IMR-90 (cell line): ENCODE measurements around the gene ARHGAP10. TPM values are rescaled to one million over a fixed set of nuclear protein-coding genes. Genes with fewer than 3 reads are reported as not detected.

Source experiments
- ATAC-seq: fragments of 200-7000 bp; cut with Tn5 transposase; 2 replicates; pipeline ENCODE4 v1.9.1; 2020; ENCODE audit warnings: low read depth, mild to moderate bottlenecking, moderate library complexity
- BruUV-seq: library from RNA; stranded (reverse); fragments of 400-500 nt; replicated peaks from 2 replicates; lab custom pipeline; 2021; lab: Mats Ljungman, UMichigan
- CTCF ChIA-PET: fragments of 300-600 bp; formaldehyde crosslinking; extraction: SDS; loops from one replicate; lab custom pipeline; 2021; ENCODE audit warnings: antibody characterized with exemption; lab: Yijun Ruan, JAX
- POLR2A ChIA-PET: fragments of 300-600 bp; sonication (Branson Sonifier 250); formaldehyde crosslinking; loops from one replicate; lab custom pipeline; 2022; ENCODE audit warnings: antibody characterized with exemption; ENCODE audit not compliant: unreplicated experiment; lab: Charles Lee
- DNase-seq: peaks from one replicate; pipeline ENCODE4 v3.0.0; 2013
- H2AFZ ChIP-seq: replicated peaks from 2 replicates; pipeline ENCODE3; 2013; ENCODE audit warnings: low read length, mild to moderate bottlenecking; ENCODE audit not compliant: poor library complexity
- H2AK5ac ChIP-seq: 2 replicates; pipeline ENCODE4 v1.6.1; 2013; ENCODE audit warnings: low read depth, low read length, inconsistent platforms
- H2AK9ac ChIP-seq: replicated peaks from 2 replicates; pipeline ENCODE3; 2013; ENCODE audit warnings: mild to moderate bottlenecking, low read depth, low read length, moderate library complexity; ENCODE audit not compliant: poor library complexity
- H2BK120ac ChIP-seq: 2 replicates; pipeline ENCODE4 v1.6.1; 2013; ENCODE audit warnings: low read depth, low read length, inconsistent platforms
- H2BK15ac ChIP-seq: 3 replicates; pipeline ENCODE4 v1.6.1; 2013; ENCODE audit warnings: low read depth, low read length, inconsistent platforms
- H2BK20ac ChIP-seq: 2 replicates; pipeline ENCODE4 v1.6.1; 2013; ENCODE audit warnings: low read depth, mild to moderate bottlenecking, inconsistent platforms, low read length, moderate library complexity
- H2BK5ac ChIP-seq: 2 replicates; pipeline ENCODE4 v1.6.1; 2013; ENCODE audit warnings: mild to moderate bottlenecking, low read depth, low read length, inconsistent platforms; ENCODE audit not compliant: poor library complexity, severe bottlenecking
- H3K14ac ChIP-seq: replicated peaks from 2 replicates; pipeline ENCODE4 v1.6.1; 2013; ENCODE audit warnings: low read depth, low read length, inconsistent platforms
- H3K18ac ChIP-seq: 2 replicates; pipeline ENCODE4 v1.6.1; 2013; ENCODE audit warnings: low read depth, low read length, control low read depth
- H3K23ac ChIP-seq: 2 replicates; pipeline ENCODE4 v1.6.1; 2013; ENCODE audit warnings: low read depth, low read length, inconsistent platforms
- H3K27ac ChIP-seq: 2 replicates; pipeline ENCODE4 v1.5.1; 2013; ENCODE audit warnings: mild to moderate bottlenecking, control low read depth, low read length; ENCODE audit not compliant: insufficient read depth
- H3K27me3 ChIP-seq: 2 replicates; pipeline ENCODE4 v1.6.1; 2013; ENCODE audit warnings: low read length; ENCODE audit not compliant: control insufficient read depth, insufficient read depth
- H3K36me3 ChIP-seq: 2 replicates; pipeline ENCODE4 v1.6.1; 2013; ENCODE audit warnings: low read length, mixed read lengths; ENCODE audit not compliant: control insufficient read depth, insufficient read depth
- H3K4ac ChIP-seq: 2 replicates; pipeline ENCODE4 v1.6.1; 2013; ENCODE audit warnings: low read depth, low read length, inconsistent platforms
- H3K4me1 ChIP-seq: 2 replicates; pipeline ENCODE4 v1.6.1; 2013; ENCODE audit warnings: low read length, mixed read lengths; ENCODE audit not compliant: control insufficient read depth, insufficient read depth
- H3K4me2 ChIP-seq: 2 replicates; pipeline ENCODE4 v1.6.1; 2013; ENCODE audit warnings: low read depth, mild to moderate bottlenecking, control low read depth, low read length, moderate library complexity
- H3K4me3 ChIP-seq: 2 replicates; pipeline ENCODE4 v1.5.1; 2013; ENCODE audit warnings: low read depth, mild to moderate bottlenecking, control low read depth, low read length, moderate library complexity; ENCODE audit not compliant: insufficient read depth
- H3K56ac ChIP-seq: 2 replicates; pipeline ENCODE4 v1.6.1; 2013; ENCODE audit warnings: low read length, inconsistent platforms; ENCODE audit not compliant: insufficient read depth; ENCODE audit errors: extremely low read depth
- H3K79me1 ChIP-seq, 2 experiments: 2 replicates each; pipeline ENCODE4 v1.6.1; 2013; ENCODE audit warnings: low read length in 2 of 2, inconsistent platforms in 1 of 2, low read depth in 1 of 2
- H3K9ac ChIP-seq: 2 replicates; pipeline ENCODE4 v1.6.1; 2013; ENCODE audit warnings: low read depth, low read length, control low read depth
- H3K9me1 ChIP-seq: 2 replicates; pipeline ENCODE4 v1.6.1; 2013; ENCODE audit warnings: low read length, inconsistent platforms; ENCODE audit not compliant: insufficient read depth
- H3K9me3 ChIP-seq: 2 replicates; pipeline ENCODE4 v1.6.1; 2013; ENCODE audit warnings: low read length; ENCODE audit not compliant: control insufficient read depth, insufficient read depth
- H4K20me1 ChIP-seq: 2 replicates; pipeline ENCODE4 v1.6.1; 2013; ENCODE audit warnings: low read length, inconsistent platforms; ENCODE audit not compliant: insufficient read depth
- H4K5ac ChIP-seq: 2 replicates; pipeline ENCODE4 v1.6.1; 2013; ENCODE audit warnings: mild to moderate bottlenecking, low read depth, low read length, control low read depth
- H4K8ac ChIP-seq, 2 experiments: 2 replicates each; pipeline ENCODE4 v1.6.1; 2013; ENCODE audit warnings: low read depth in 2 of 2, low read length in 2 of 2, control low read depth in 1 of 2, inconsistent platforms in 1 of 2
- H4K91ac ChIP-seq: 2 replicates; pipeline ENCODE4 v1.6.1; 2013; ENCODE audit warnings: low read depth, low read length, inconsistent platforms; ENCODE audit not compliant: insufficient read depth
- BHLHE40 ChIP-seq: fragments of 150-350 bp; IDR thresholded peaks from 2 replicates; pipeline ENCODE4 v1.6.1; 2016; ENCODE audit warnings: mild to moderate bottlenecking, low read depth, low read length
- CHD1 ChIP-seq: IDR thresholded peaks from 2 replicates; pipeline ENCODE4 v1.6.1; 2012; ENCODE audit warnings: low read depth, low read length, improper control_type of control experiment
- CTCF ChIP-seq: conservative IDR thresholded peaks from 2 replicates; pipeline ENCODE4 v1.5.1; 2012; ENCODE audit warnings: mild to moderate bottlenecking, low read depth, low read length, improper control_type of control experiment
- MAFK ChIP-seq: IDR thresholded peaks from 2 replicates; pipeline ENCODE4 v1.6.1; 2012; ENCODE audit warnings: low read depth, low read length, improper control_type of control experiment
- MAZ ChIP-seq: IDR thresholded peaks from 2 replicates; pipeline ENCODE4 v1.6.1; 2012; ENCODE audit warnings: low read depth, mild to moderate bottlenecking, low read length, improper control_type of control experiment, moderate library complexity, borderline replicate concordance
- MXI1 ChIP-seq: IDR thresholded peaks from 2 replicates; pipeline ENCODE4 v1.6.1; 2012; ENCODE audit warnings: low read depth, mild to moderate bottlenecking, low read length, moderate library complexity, borderline replicate concordance
- NFE2L2 ChIP-seq: fragments of 150-350 bp; IDR thresholded peaks from 2 replicates; pipeline ENCODE4 v1.6.1; 2016; ENCODE audit warnings: low read depth, mild to moderate bottlenecking, low read length
- POLR2A ChIP-seq: IDR thresholded peaks from 2 replicates; pipeline ENCODE4 v1.6.1; 2012; ENCODE audit warnings: mild to moderate bottlenecking, low read depth, low read length
- RAD21 ChIP-seq: IDR thresholded peaks from 2 replicates; pipeline ENCODE4 v1.6.1; 2012; ENCODE audit warnings: low read length, improper control_type of control experiment
- RCOR1 ChIP-seq: IDR thresholded peaks from 2 replicates; pipeline ENCODE4 v1.6.1; 2012; ENCODE audit warnings: mild to moderate bottlenecking, low read length, improper control_type of control experiment; ENCODE audit not compliant: insufficient replicate concordance
- RFX5 ChIP-seq: IDR thresholded peaks from 2 replicates; pipeline ENCODE4 v1.8.0; 2012; ENCODE audit warnings: low read depth, mild to moderate bottlenecking, low read length, moderate library complexity
- SMC3 ChIP-seq: fragments of 150-350 bp; IDR thresholded peaks from 2 replicates; pipeline ENCODE4 v1.6.1; 2016; ENCODE audit warnings: low read depth, mild to moderate bottlenecking, antibody characterized with exemption, low read length, moderate library complexity
- WGBS, 2 experiments: methylation state at CpG; one replicate each; pipeline versions ENCODE4 v1.1.5 to v1.1.7; 2013; ENCODE audit warnings: missing lambda C conversion rate in 2 of 2; ENCODE audit not compliant: insufficient read length in 1 of 2; ENCODE audit errors: extremely low coverage in 2 of 2; 5-methylcytosine and 5-hydroxymethylcytosine counted together
- dilution Hi-C: fragments of 300-500 bp; cut with HindIII; formaldehyde crosslinking; loops from one replicate; pipeline ENCODE4 v1.14.3; 2018; ENCODE audit warnings: low sequenced_read_pairs; ENCODE audit not compliant: unreplicated experiment
- in situ Hi-C: fragments of 300-500 bp; cut with MboI; formaldehyde crosslinking; loops from 3 replicates; pipeline ENCODE4 v1.14.3; 2019; ENCODE audit warnings: low sequenced_read_pairs, inconsistent platforms, mixed read lengths
- intact Hi-C: fragments of 100-400 bp; cut with micrococcal nuclease; formaldehyde crosslinking; loops from 2 replicates; pipeline ENCODE4 v1.10.0; 2022
- polyA plus RNA-seq, 3 experiments: library from polyadenylated mRNA; depleted of rRNA; stranded (reverse); fragments of >200 nt; gene quantifications; 2 replicates each; pipeline ENCODE4 v1.2.3, GENCODE V29; 2012; ENCODE audit warnings: low replicate concordance in 1 of 3
- total RNA-seq: library from RNA; depleted of rRNA; stranded (reverse); fragments of >200 nt; gene quantifications from 2 replicates; pipeline ENCODE4 v1.2.3, GENCODE V29; 2012

ARHGAP10 gene
- total and polyA plus RNA-seq, 2 of the 4 experiments (the other 2 are of a cell fraction), result 27.1 to 29.4 TPM

GRCh38 chr4:148101235-148101634 lies 369.3 kb downstream of the ARHGAP10 start:
- H3K14ac ChIP-seq, result no peak overlapping the region
- H4K20me1 ChIP-seq, result no peaks in the 10 kb centered on the region
- H2BK20ac ChIP-seq, result no peak overlapping the region
- WGBS, 2 experiments, result 80% methylated on average over 1 of the region's 3 CpGs; no CpG with 5 or more reads in 1 of the 2 experiments
- no peak overlapping the region for H4K8ac ChIP-seq
- no peaks in the 10 kb centered on the region for H3K4me1 ChIP-seq
- no peak overlapping the region for H4K91ac ChIP-seq
- H3K9ac ChIP-seq, result no peak overlapping the region
- H2BK5ac ChIP-seq, result no peak overlapping the region
- ChIA-PET POLR2A (no interaction called here), CTCF (no interaction called here)
- H3K4me3 ChIP-seq, result no peak overlapping the region
- TF ChIP-seq MAZ (no peak), SMC3 (no peak), RFX5 (no peak), RAD21 (no peak), BHLHE40 (no peak), MAFK (no peak), CHD1 (no peak), NFE2L2 (no peak), POLR2A (no peak), RCOR1 (no peak), CTCF (no peak), MXI1 (no peak)
- no peak overlapping the region for H4K5ac ChIP-seq
- DNase-seq (no peak), ATAC-seq (no peak)
- H3K4ac ChIP-seq, result no peak overlapping the region
- dilution Hi-C loops (no loop called here), intact Hi-C loops (no loop called here), in situ Hi-C loops (no loop called here)
- no peak overlapping the region for H2AFZ ChIP-seq
- no peak overlapping the region for H2AK9ac ChIP-seq
- H3K9me1 ChIP-seq, result no peaks in the 10 kb centered on the region
- H2BK120ac ChIP-seq, result no peak overlapping the region
- no peak overlapping the region for H3K27ac ChIP-seq
- no peaks in the 10 kb centered on the region for H3K36me3 ChIP-seq
- H3K23ac ChIP-seq, result no peak overlapping the region
- H3K9me3 ChIP-seq, result no peaks in the 10 kb centered on the region
- H2BK15ac ChIP-seq, result no peak overlapping the region
- no peak overlapping the region for H3K4me2 ChIP-seq
- BruUV-seq, result no TSS peak
- no peaks in the 10 kb centered on the region for H3K27me3 ChIP-seq
- H3K56ac ChIP-seq, result no peak overlapping the region
- H3K79me1 ChIP-seq, result no peaks in the 10 kb centered on the region
- no peak overlapping the region for H2AK5ac ChIP-seq
- H3K18ac ChIP-seq, result no peak overlapping the region
